ENCODE results near the gene PPT2.
"Not testable (repeated sequence)": the region's sequence is repeated elsewhere in the genome, so short reads cannot be mapped to it uniquely, and the experiment has no call there.

Gene PPT2

GRCh38 chr6:32202186-32202585 is 48.2 kb downstream of the PPT2 start:
- H3K4me3 Mint-ChIP-seq, result no peak overlapping the region
- no peaks in the 10 kb centered on the region for H3K36me3 Mint-ChIP-seq (ENCODE audit: low read depth)
- no peak for DNase-seq (ENCODE audit: low spot score)
- peaks cover 19% of the 10 kb centered on the region for H3K27me3 Mint-ChIP-seq (ENCODE audit: low read depth)
- no peak overlapping the region for H3K27ac Mint-ChIP-seq
- no peaks in the 10 kb centered on the region for H3K4me1 Mint-ChIP-seq (ENCODE audit: low read depth)
- H3K9me3 Mint-ChIP-seq, result no peaks in the 10 kb centered on the region

- H3K4me1 Mint-ChIP-seq (ENCODE audit: low read depth), result no peaks in the 10 kb centered on the region
- no peaks in the 10 kb centered on the region for H3K9me3 Mint-ChIP-seq
- H3K27me3 Mint-ChIP-seq (ENCODE audit: low read depth), result peaks cover 25% of the 10 kb centered on the region
- no peak for DNase-seq (ENCODE audit: low spot score)
- H3K4me3 Mint-ChIP-seq, result no peak overlapping the region
- no peaks in the 10 kb centered on the region for H3K36me3 Mint-ChIP-seq (ENCODE audit: low read depth)
- H3K27ac Mint-ChIP-seq, result no peak overlapping the region
Observed at GRCh38 chr6:32203426-32204267, 49.7 kb downstream of the PPT2 start.

GRCh38 chr6:32204268-32204715 is 50.4 kb downstream of the PPT2 start:
- H3K27ac Mint-ChIP-seq, result no peak overlapping the region
- H3K9me3 Mint-ChIP-seq, result no peaks in the 10 kb centered on the region
- peaks cover 27% of the 10 kb centered on the region for H3K27me3 Mint-ChIP-seq (ENCODE audit: low read depth)
- no peak overlapping the region for H3K4me3 Mint-ChIP-seq
- H3K4me1 Mint-ChIP-seq (ENCODE audit: low read depth), result no peaks in the 10 kb centered on the region
- DNase-seq (ENCODE audit: low spot score), result no peak
- no peaks in the 10 kb centered on the region for H3K36me3 Mint-ChIP-seq (ENCODE audit: low read depth)

- Mint-ChIP-seq H3K36me3 (ENCODE audit: low read depth) (no peaks in the 10 kb centered on the region), H3K9me3 (no peaks in the 10 kb centered on the region), H3K4me3 (no peak overlapping the region), H3K27ac (no peak overlapping the region), H3K4me1 (ENCODE audit: low read depth) (no peaks in the 10 kb centered on the region), H3K27me3 (ENCODE audit: low read depth) (peaks cover 23% of the 10 kb centered on the region)
- DNase-seq (ENCODE audit: low spot score), result no peak
Observed at GRCh38 chr6:32208996-32209395, 55.1 kb downstream of the PPT2 start.

GRCh38 chr6:32210191-32210601 is 56.3 kb downstream of the PPT2 start:
- no peaks in the 10 kb centered on the region for H3K4me1 Mint-ChIP-seq (ENCODE audit: low read depth)
- H3K9me3 Mint-ChIP-seq, result no peaks in the 10 kb centered on the region
- peaks cover 14% of the 10 kb centered on the region for H3K27me3 Mint-ChIP-seq (ENCODE audit: low read depth)
- H3K36me3 Mint-ChIP-seq (ENCODE audit: low read depth), result no peaks in the 10 kb centered on the region
- no peak overlapping the region for H3K27ac Mint-ChIP-seq
- no peak for DNase-seq (ENCODE audit: low spot score)
- no peak overlapping the region for H3K4me3 Mint-ChIP-seq

GRCh38 chr6:32211432-32211831 is 57.5 kb downstream of the PPT2 start:
- H3K4me1 Mint-ChIP-seq (ENCODE audit: low read depth); DNase-seq (ENCODE audit: low spot score); H3K4me3 Mint-ChIP-seq; H3K27me3 Mint-ChIP-seq (ENCODE audit: low read depth); H3K9me3 Mint-ChIP-seq; H3K27ac Mint-ChIP-seq; H3K36me3 Mint-ChIP-seq (ENCODE audit: low read depth): not testable (repeated sequence)

GRCh38 chr6:32212076-32212760 is 58.3 kb downstream of the PPT2 start:
- H3K27ac Mint-ChIP-seq, result no peak overlapping the region
- H3K9me3 Mint-ChIP-seq, result no peaks in the 10 kb centered on the region
- peaks cover 9% of the 10 kb centered on the region for H3K27me3 Mint-ChIP-seq (ENCODE audit: low read depth)
- no peaks in the 10 kb centered on the region for H3K4me1 Mint-ChIP-seq (ENCODE audit: low read depth)
- no peaks in the 10 kb centered on the region for H3K36me3 Mint-ChIP-seq (ENCODE audit: low read depth)
- H3K4me3 Mint-ChIP-seq, result no peak overlapping the region
- DNase-seq (ENCODE audit: low spot score), result no peak

All from T-helper 2 cell treated with Interferon-gamma antibody and Interleukin-4, amounts not matched to agents 5 μg/mL and 100 μg/mL, for 36 hours (primary cell).